H9 (cell line): Measurements from ENCODE around the gene ANO3. TPM values are rescaled to one million over a fixed set of nuclear protein-coding genes. Genes with fewer than 3 reads are reported as not detected.

Experiments
- DNase-seq: peaks from one replicate; pipeline ENCODE4 v3.0.0-alpha.2; 2017
- H2AFZ ChIP-seq: one replicate; pipeline ENCODE4 v1.6.1; 2013; ENCODE audit warnings: mild to moderate bottlenecking, low read length, control low read depth, moderate library complexity
- H2AK5ac ChIP-seq: 2 replicates; pipeline ENCODE4 v1.6.1; 2013; ENCODE audit warnings: low read length, control low read depth, mixed read lengths; ENCODE audit not compliant: insufficient read length
- H2BK120ac ChIP-seq: one replicate; pipeline ENCODE4 v1.6.1; 2013; ENCODE audit warnings: low read depth, mild to moderate bottlenecking, low read length, control low read depth, inconsistent platforms; ENCODE audit not compliant: poor library complexity, severe bottlenecking
- H2BK12ac ChIP-seq: 2 replicates; pipeline ENCODE4 v1.6.1; 2013; ENCODE audit warnings: low read length, control low read depth, mixed read lengths, low read depth; ENCODE audit not compliant: insufficient read length
- H2BK15ac ChIP-seq: 2 replicates; pipeline ENCODE4 v1.6.1; 2013; ENCODE audit warnings: low read depth, low read length, control low read depth
- H2BK20ac ChIP-seq: one replicate; pipeline ENCODE4 v1.6.1; 2013; ENCODE audit warnings: low read depth, mild to moderate bottlenecking, low read length, control low read depth, inconsistent platforms; ENCODE audit not compliant: poor library complexity, severe bottlenecking
- H2BK5ac ChIP-seq: 2 replicates; pipeline ENCODE4 v1.6.1; 2013; ENCODE audit warnings: low read length, control low read depth, mixed read lengths; ENCODE audit not compliant: insufficient read length
- H3K14ac ChIP-seq: 2 replicates; pipeline ENCODE4 v1.6.1; 2013; ENCODE audit warnings: low read length, control low read depth; ENCODE audit not compliant: insufficient read depth
- H3K18ac ChIP-seq: 2 replicates; pipeline ENCODE4 v1.6.1; 2013; ENCODE audit warnings: low read depth, mild to moderate bottlenecking, mixed read lengths, low read length, control low read depth; ENCODE audit not compliant: insufficient read length
- H3K23ac ChIP-seq: 2 replicates; pipeline ENCODE4 v1.6.1; 2013; ENCODE audit warnings: low read length, control low read depth, mixed read lengths, low read depth; ENCODE audit not compliant: insufficient read length
- H3K23me2 ChIP-seq: 2 replicates; pipeline ENCODE4 v1.6.1; 2013; ENCODE audit warnings: low read depth, mild to moderate bottlenecking, mixed read lengths, low read length, control low read depth; ENCODE audit not compliant: insufficient read length, poor library complexity, severe bottlenecking
- H3K27ac ChIP-seq: 2 replicates; pipeline ENCODE4 v1.5.1; 2013; ENCODE audit warnings: low read length, control low read depth, mixed read lengths, low read depth; ENCODE audit not compliant: insufficient read length
- H3K27me3 ChIP-seq: 2 replicates; pipeline ENCODE4 v1.6.1; 2013; ENCODE audit warnings: low read length, control low read depth, inconsistent platforms; ENCODE audit not compliant: insufficient read depth
- H3K4ac ChIP-seq: 2 replicates; pipeline ENCODE4 v1.6.1; 2013; ENCODE audit warnings: low read depth, mild to moderate bottlenecking, control low read depth, inconsistent platforms, low read length, moderate library complexity
- H3K4me1 ChIP-seq: 2 replicates; pipeline ENCODE4 v1.6.1; 2013; ENCODE audit warnings: low read length, control low read depth, inconsistent platforms; ENCODE audit not compliant: insufficient read depth
- H3K4me2 ChIP-seq: 2 replicates; pipeline ENCODE4 v1.6.1; 2013; ENCODE audit warnings: low read length, control low read depth, mixed read lengths; ENCODE audit not compliant: insufficient read length, insufficient read depth
- H3K56ac ChIP-seq: 2 replicates; pipeline ENCODE4 v1.6.1; 2013; ENCODE audit warnings: low read depth, mild to moderate bottlenecking, mixed read lengths, low read length, control low read depth; ENCODE audit not compliant: insufficient read length
- H3K79me1 ChIP-seq: 2 replicates; pipeline ENCODE4 v1.6.1; 2013; ENCODE audit warnings: low read depth, mild to moderate bottlenecking, moderate library complexity, low read length, control low read depth, inconsistent platforms; ENCODE audit not compliant: insufficient read depth, poor library complexity, severe bottlenecking
- H3K79me2 ChIP-seq: 2 replicates; pipeline ENCODE4 v1.6.1; 2013; ENCODE audit warnings: low read length, control low read depth, inconsistent platforms; ENCODE audit not compliant: insufficient read depth
- H3K9ac ChIP-seq: 2 replicates; pipeline ENCODE4 v1.6.1; 2013; ENCODE audit warnings: low read length, control low read depth, mixed read lengths; ENCODE audit not compliant: insufficient read length; ENCODE audit errors: extremely low read depth
- H3K9me3 ChIP-seq: one replicate; pipeline ENCODE4 v1.6.1; 2013; ENCODE audit warnings: low read depth, low read length, inconsistent platforms; ENCODE audit not compliant: control insufficient read depth
- H3T11ph ChIP-seq: one replicate; pipeline ENCODE4 v1.6.1; 2013; ENCODE audit warnings: mild to moderate bottlenecking, low read length, control low read depth, inconsistent platforms
- H4K20me1 ChIP-seq: one replicate; pipeline ENCODE4 v1.6.1; 2013; ENCODE audit not compliant: control insufficient read depth, insufficient read length, insufficient read depth
- H4K5ac ChIP-seq: 2 replicates; pipeline ENCODE4 v1.6.1; 2013; ENCODE audit warnings: low read depth, mild to moderate bottlenecking, mixed read lengths, low read length, control low read depth; ENCODE audit not compliant: insufficient read length
- H4K8ac ChIP-seq: replicated peaks from 2 replicates; pipeline ENCODE4 v1.6.1; 2013; ENCODE audit warnings: low read length, control low read depth, mixed read lengths, low read depth; ENCODE audit not compliant: insufficient read length
- H4K91ac ChIP-seq: 2 replicates; pipeline ENCODE4 v1.6.1; 2013; ENCODE audit warnings: low read depth, mild to moderate bottlenecking, moderate library complexity, mixed read lengths, low read length, control low read depth; ENCODE audit not compliant: insufficient read length
- H3K27ac Mint-ChIP-seq, 3 experiments: 2 replicates in 2 of 3; 3 replicates in 1 of 3; pipeline ENCODE4 v1.8.0; 2020 to 2021; ENCODE audit warnings: mixed read lengths in 3 of 3, mild to moderate bottlenecking in 1 of 3, moderate library complexity in 1 of 3
- H3K27me3 Mint-ChIP-seq: 2 replicates; pipeline ENCODE4 v1.8.0; 2021; ENCODE audit warnings: low read depth, mild to moderate bottlenecking, moderate library complexity, mixed read lengths
- H3K36me3 Mint-ChIP-seq, 3 experiments: 2 replicates in 2 of 3; 3 replicates in 1 of 3; pipeline ENCODE4 v1.8.0; 2020 to 2021; ENCODE audit warnings: low read depth in 3 of 3, mixed read lengths in 3 of 3; ENCODE audit not compliant: insufficient read depth in 1 of 3
- H3K4me1 Mint-ChIP-seq, 2 experiments: 2 replicates each; pipeline ENCODE4 v1.8.0; 2020; ENCODE audit warnings: mixed read lengths in 2 of 2
- H3K4me3 Mint-ChIP-seq, 2 experiments: 2 replicates in 1 of 2; 3 replicates in 1 of 2; pipeline ENCODE4 v1.8.0; 2020 to 2021; ENCODE audit warnings: mild to moderate bottlenecking in 2 of 2, mixed read lengths in 2 of 2, moderate library complexity in 1 of 2
- H3K9me3 Mint-ChIP-seq, 2 experiments: 2 replicates in 1 of 2; 3 replicates in 1 of 2; pipeline ENCODE4 v1.8.0; 2020; ENCODE audit warnings: mild to moderate bottlenecking in 2 of 2, mixed read lengths in 2 of 2, moderate library complexity in 1 of 2
- WGBS: extraction: QIAGEN DNeasy Blood & Tissue Kit; methylation state at CpG from one replicate; pipeline ENCODE4 v1.1.7; 2013; ENCODE audit warnings: missing lambda C conversion rate, low lambda C conversion rate, mixed read lengths; ENCODE audit not compliant: insufficient read length; ENCODE audit errors: extremely low coverage; 5-methylcytosine and 5-hydroxymethylcytosine counted together
- total RNA-seq: library from RNA; stranded (reverse); gene quantifications from 2 replicates; pipeline ENCODE4 v1.2.1, GENCODE V29; 2021
- TF ChIP-seq, protein P1 (sequence below): fragments of 200-600 bp; sonication (generic); conservative IDR thresholded peaks from 3 replicates; pipeline ENCODE4 v1.8.0; 2021; ENCODE audit warnings: antibody characterized with exemption, mild to moderate bottlenecking

Gene ANO3
- total RNA-seq, 1 experiment from 2014 or later = not detected

DNA sequence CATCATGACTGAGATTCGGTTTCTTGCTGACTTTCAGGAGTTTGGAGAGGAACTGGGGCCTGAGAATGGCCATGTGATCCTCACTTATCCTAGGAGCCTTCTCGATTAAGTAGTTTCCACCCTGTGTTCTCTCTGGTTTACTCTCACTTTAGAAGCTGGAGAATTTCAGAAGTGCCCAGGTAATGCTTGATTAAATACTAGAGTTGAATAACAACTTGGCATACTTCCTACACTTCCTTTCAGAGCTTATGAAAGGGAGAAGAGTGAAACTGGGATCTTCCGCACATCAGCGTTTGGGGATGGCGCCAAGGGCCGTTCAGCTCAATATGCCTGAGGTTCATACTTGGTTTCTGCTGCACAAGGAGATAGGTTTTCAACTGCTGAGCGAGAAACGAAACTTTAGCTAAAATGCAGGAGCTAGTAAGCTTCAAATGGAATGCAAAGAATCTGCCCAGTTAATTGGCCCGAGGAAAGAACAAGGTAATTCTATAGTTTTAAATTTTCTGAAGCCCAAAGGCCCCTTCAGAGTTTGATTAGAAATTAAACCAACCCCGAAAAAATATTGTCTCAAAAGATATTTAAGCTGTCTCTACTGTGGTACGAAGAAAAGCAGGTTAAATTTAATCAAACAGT, 241.0 kb downstream of the ANO3 start:
- no peaks in the 10 kb centered on the region; the same call in 1 of the 2 replicates for H3K4me1 ChIP-seq
- H3K27me3 ChIP-seq = no peaks in the 10 kb centered on the region
- no peak overlapping the region for H3K27ac ChIP-seq
- H2BK15ac ChIP-seq = no peak overlapping the region
- no peak overlapping the region for H3T11ph ChIP-seq
- no peaks in the 10 kb centered on the region for H3K79me1 ChIP-seq
- H3K9ac ChIP-seq = no peak overlapping the region
- no peaks in the 10 kb centered on the region for H3K36me3 Mint-ChIP-seq
- H3K14ac ChIP-seq = no peak overlapping the region
- H3K4me2 ChIP-seq = no peak overlapping the region
- H3K79me2 ChIP-seq = no peaks in the 10 kb centered on the region
- peak overlapping the region; percentile 36 to 76 (median 60); a peak in 2 of 7 replicates for H3K27ac Mint-ChIP-seq
- no peaks in the 10 kb centered on the region for H3K23me2 ChIP-seq
- no peak overlapping the region for H3K18ac ChIP-seq
- H3K4me1 Mint-ChIP-seq = peaks cover 15 to 16% of the 10 kb centered on the region in 2 experiments
- H4K91ac ChIP-seq = no peak overlapping the region
- H2BK20ac ChIP-seq = no peak overlapping the region
- H4K8ac ChIP-seq = no peak overlapping the region
- H2BK120ac ChIP-seq = no peak overlapping the region
- H4K5ac ChIP-seq = no peak overlapping the region
- H2AFZ ChIP-seq = no peak overlapping the region
- H3K27me3 Mint-ChIP-seq = no peaks in the 10 kb centered on the region
- no peak overlapping the region for H3K56ac ChIP-seq
- H3K4ac ChIP-seq = no peak overlapping the region
- no peak for DNase-seq
- H3K9me3 Mint-ChIP-seq = no peaks in the 10 kb centered on the region
- no peak overlapping the region for H2BK12ac ChIP-seq
- no peak overlapping the region for H3K4me3 Mint-ChIP-seq
- H4K20me1 ChIP-seq = no peaks in the 10 kb centered on the region
- WGBS = no CpG with 5 or more reads among the region's 11 CpGs
- no peak overlapping the region for H2BK5ac ChIP-seq
- no peak overlapping the region for H2AK5ac ChIP-seq
- H3K23ac ChIP-seq = no peak overlapping the region
- TF ChIP-seq, protein P1, sequence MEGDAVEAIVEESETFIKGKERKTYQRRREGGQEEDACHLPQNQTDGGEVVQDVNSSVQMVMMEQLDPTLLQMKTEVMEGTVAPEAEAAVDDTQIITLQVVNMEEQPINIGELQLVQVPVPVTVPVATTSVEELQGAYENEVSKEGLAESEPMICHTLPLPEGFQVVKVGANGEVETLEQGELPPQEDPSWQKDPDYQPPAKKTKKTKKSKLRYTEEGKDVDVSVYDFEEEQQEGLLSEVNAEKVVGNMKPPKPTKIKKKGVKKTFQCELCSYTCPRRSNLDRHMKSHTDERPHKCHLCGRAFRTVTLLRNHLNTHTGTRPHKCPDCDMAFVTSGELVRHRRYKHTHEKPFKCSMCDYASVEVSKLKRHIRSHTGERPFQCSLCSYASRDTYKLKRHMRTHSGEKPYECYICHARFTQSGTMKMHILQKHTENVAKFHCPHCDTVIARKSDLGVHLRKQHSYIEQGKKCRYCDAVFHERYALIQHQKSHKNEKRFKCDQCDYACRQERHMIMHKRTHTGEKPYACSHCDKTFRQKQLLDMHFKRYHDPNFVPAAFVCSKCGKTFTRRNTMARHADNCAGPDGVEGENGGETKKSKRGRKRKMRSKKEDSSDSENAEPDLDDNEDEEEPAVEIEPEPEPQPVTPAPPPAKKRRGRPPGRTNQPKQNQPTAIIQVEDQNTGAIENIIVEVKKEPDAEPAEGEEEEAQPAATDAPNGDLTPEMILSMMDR = no peak
- H3K9me3 ChIP-seq = no peaks in the 10 kb centered on the region
